Erythroblast (primary cell): ENCODE measurements around the gene KRTAP10-7.
"Not testable (repeated sequence)": the region's sequence is repeated elsewhere in the genome, so short reads cannot be mapped to it uniquely, and the experiment has no call there.

ENCODE experiments used
- DNase-seq, 2 experiments: peaks; one replicate each; lab custom pipeline; 2025; lab: John Stamatoyannopoulos, UW
- GATA1 ChIP-seq: IDR thresholded peaks from 2 replicates; pipeline ENCODE4 v1.6.1; 2011; ENCODE audit warnings: low read depth, mild to moderate bottlenecking, control low read depth, low read length, moderate library complexity
- POLR2A ChIP-seq: IDR thresholded peaks from 2 replicates; pipeline ENCODE4 v1.6.1; 2011; ENCODE audit warnings: mild to moderate bottlenecking, low read length

Gene KRTAP10-7

GRCh38 chr21:44600118-44600978, at the start of gene KRTAP10-7:
Gene KRTAP10-7, plus strand, starts transcription at chr21:44600597. Its CDS starts 25 bp downstream, at chr21:44600622.
- not testable (repeated sequence) for DNase-seq

- no peak for TF ChIP-seq POLR2A
- TF ChIP-seq GATA1: no peak
- DNase-seq: no peak
Observed at GRCh38 chr21:44550807-44551206, 49.6 kb upstream of the KRTAP10-7 start.

- TF ChIP-seq POLR2A (no peak), GATA1 (no peak)
- no peak for DNase-seq
Observed at GRCh38 chr21:44551340-44551961, 48.9 kb upstream of the KRTAP10-7 start, which contains the start of gene KRTAP10-2. Gene KRTAP10-2, minus strand, starts transcription at chr21:44551505. Its CDS starts 47 bp downstream, at chr21:44551458.

GRCh38 chr21:44552136-44552535, 48.3 kb upstream of the KRTAP10-7 start:
- no peak for TF ChIP-seq POLR2A
- TF ChIP-seq GATA1: no peak
- DNase-seq: no peak

- DNase-seq: no peak
- TF ChIP-seq POLR2A: no peak
- TF ChIP-seq GATA1: no peak
Observed at GRCh38 chr21:44552681-44553080, 47.7 kb upstream of the KRTAP10-7 start.

- DNase-seq: no peak
- TF ChIP-seq POLR2A (no peak), GATA1 (no peak)
Observed at GRCh38 chr21:44555200-44555875, 45.1 kb upstream of the KRTAP10-7 start.

GRCh38 chr21:44556879-44557278, 43.5 kb upstream of the KRTAP10-7 start:
- DNase-seq: no peak
- TF ChIP-seq GATA1 (no peak), POLR2A (no peak)

GRCh38 chr21:44557491-44558328, 42.7 kb upstream of the KRTAP10-7 start:
- TF ChIP-seq POLR2A: no peak
- TF ChIP-seq GATA1: no peak
- DNase-seq: no peak

- DNase-seq: not testable (repeated sequence)
Observed at GRCh38 chr21:44558329-44558675, 42.1 kb upstream of the KRTAP10-7 start.

GRCh38 chr21:44558695-44559094, 41.7 kb upstream of the KRTAP10-7 start, which contains the start of gene KRTAP10-3:
Gene KRTAP10-3, minus strand, starts transcription at chr21:44558795. Its CDS starts 80 bp downstream, at chr21:44558715.
- DNase-seq: no peak
- no peak for TF ChIP-seq POLR2A
- TF ChIP-seq GATA1: no peak

- DNase-seq: no peak
- TF ChIP-seq POLR2A: no peak
- no peak for TF ChIP-seq GATA1
Observed at GRCh38 chr21:44564099-44564498, 36.3 kb upstream of the KRTAP10-7 start.

- DNase-seq: no peak
Observed at GRCh38 chr21:44564886-44565598, 35.4 kb upstream of the KRTAP10-7 start.

GRCh38 chr21:44566403-44566802, 34.0 kb upstream of the KRTAP10-7 start:
- TF ChIP-seq POLR2A: no peak
- no peak for TF ChIP-seq GATA1
- DNase-seq: no peak

More at GRCh38 chr21:44564886-44565598, 35.4 kb upstream of the KRTAP10-7 start:
- TF ChIP-seq GATA1: no peak
